Gastrocnemius medialis (tissue), 4 donors: ENCODE data around the gene ROBO2.

Experiments
- POLR2A ChIP-seq, 2 donors: fragments of 450-650 bp; IDR thresholded peaks; one replicate each; pipeline ENCODE4 v1.6.1; 2017; ENCODE audit warnings: antibody characterized with exemption in 2 of 2, mild to moderate bottlenecking in 2 of 2, moderate library complexity in 2 of 2
- TF ChIP-seq, protein P1 (sequence below), 5 experiments: fragments of 450-650 bp in 3 of 5; fragments of 200-600 bp in 2 of 5; sonication (generic) in 2 of 5; IDR thresholded peaks in 4 of 5; conservative IDR thresholded peaks in 1 of 5; 1 replicate in 4 of 5; 2 replicates in 1 of 5; pipeline ENCODE4 v1.5.1; 2016 to 2019; ENCODE audit warnings: antibody characterized with exemption in 5 of 5, mild to moderate bottlenecking in 3 of 5, moderate library complexity in 3 of 5

DNA sequence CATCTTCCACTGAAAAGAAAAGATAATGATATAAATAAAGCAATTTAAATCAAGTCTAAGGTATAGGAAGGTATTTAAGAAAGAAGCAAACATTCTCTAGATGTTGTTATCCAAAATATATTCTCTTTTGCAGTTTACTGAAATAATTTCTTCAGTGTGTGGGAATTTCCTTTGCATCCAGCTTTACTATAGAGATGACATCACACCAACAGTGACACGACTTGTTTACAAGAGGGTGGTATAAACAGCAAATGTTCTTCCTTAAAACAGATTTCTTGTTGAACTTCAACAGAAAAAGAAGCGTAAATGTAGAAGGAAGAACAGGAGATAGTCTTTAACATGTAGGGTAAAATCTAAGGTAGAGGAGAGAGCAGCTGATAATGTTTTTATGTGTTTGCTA lies 202.5 kb downstream of the ROBO2 start:
- TF ChIP-seq, protein P1, sequence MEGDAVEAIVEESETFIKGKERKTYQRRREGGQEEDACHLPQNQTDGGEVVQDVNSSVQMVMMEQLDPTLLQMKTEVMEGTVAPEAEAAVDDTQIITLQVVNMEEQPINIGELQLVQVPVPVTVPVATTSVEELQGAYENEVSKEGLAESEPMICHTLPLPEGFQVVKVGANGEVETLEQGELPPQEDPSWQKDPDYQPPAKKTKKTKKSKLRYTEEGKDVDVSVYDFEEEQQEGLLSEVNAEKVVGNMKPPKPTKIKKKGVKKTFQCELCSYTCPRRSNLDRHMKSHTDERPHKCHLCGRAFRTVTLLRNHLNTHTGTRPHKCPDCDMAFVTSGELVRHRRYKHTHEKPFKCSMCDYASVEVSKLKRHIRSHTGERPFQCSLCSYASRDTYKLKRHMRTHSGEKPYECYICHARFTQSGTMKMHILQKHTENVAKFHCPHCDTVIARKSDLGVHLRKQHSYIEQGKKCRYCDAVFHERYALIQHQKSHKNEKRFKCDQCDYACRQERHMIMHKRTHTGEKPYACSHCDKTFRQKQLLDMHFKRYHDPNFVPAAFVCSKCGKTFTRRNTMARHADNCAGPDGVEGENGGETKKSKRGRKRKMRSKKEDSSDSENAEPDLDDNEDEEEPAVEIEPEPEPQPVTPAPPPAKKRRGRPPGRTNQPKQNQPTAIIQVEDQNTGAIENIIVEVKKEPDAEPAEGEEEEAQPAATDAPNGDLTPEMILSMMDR (IDR thresholded peaks at IDR 0.05 in 4 of 5, conservative IDR thresholded peaks at IDR 0.05 in 1 of 5) = no peak
- no peak for TF ChIP-seq POLR2A (IDR thresholded peaks at IDR 0.05)
